ENCODE results near the gene HNRNPU.

HNRNPU gene

DNA sequence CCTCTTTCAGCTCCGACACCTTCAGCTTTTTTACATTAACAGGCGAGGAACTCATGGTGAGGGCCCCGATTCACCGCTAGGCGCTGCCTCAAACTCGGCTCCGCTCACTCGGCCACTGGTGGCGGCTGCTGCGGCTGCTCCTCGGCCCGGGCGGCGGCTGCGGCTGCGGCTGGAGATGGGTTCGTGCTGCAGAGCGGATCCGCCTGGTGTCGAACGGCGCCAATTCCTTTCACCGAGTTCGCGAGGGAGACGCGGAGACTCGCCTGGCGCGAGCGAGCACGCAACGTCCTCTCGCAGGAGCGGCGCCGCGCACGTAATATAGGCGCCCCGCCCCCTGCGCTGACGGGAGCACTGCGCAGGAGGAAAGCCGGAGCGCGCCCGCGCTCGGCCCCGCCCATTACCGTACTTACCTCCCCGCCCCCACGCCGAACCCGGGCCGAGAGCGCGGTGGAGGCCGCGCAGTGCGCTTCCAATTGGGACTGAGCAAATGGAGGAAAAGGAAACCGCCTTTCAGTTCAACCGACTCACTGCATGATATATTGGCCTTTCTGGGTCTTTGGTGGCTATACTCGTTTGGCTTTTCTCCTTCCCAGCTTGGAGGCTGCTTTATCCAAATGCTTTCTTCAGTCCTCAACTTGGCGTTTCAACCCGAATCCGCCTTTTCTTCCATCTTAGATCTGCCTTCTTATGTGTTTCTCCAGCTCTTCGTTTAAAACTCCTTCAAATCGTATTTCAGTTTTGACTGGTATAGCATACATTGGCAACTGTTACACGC, at the start of gene HNRNPU:
TSS of gene HNRNPU (minus strand) at position 291 of the 775 bp plus-strand sequence. CDS start at position 55, 236 bp downstream.
- in situ Hi-C loops (cut with MboI; ENCODE audit: low sequenced_read_pairs): no loop called here

- in situ Hi-C loops (cut with MboI; ENCODE audit: low sequenced_read_pairs): no loop called here
Measured at GRCh38 chr1:244913806-244914205, 49.5 kb upstream of the HNRNPU start.

GRCh38 chr1:244904119-244904518, 39.8 kb upstream of the HNRNPU start:
- in situ Hi-C loops (cut with MboI; ENCODE audit: low sequenced_read_pairs): no loop called here

DNA sequence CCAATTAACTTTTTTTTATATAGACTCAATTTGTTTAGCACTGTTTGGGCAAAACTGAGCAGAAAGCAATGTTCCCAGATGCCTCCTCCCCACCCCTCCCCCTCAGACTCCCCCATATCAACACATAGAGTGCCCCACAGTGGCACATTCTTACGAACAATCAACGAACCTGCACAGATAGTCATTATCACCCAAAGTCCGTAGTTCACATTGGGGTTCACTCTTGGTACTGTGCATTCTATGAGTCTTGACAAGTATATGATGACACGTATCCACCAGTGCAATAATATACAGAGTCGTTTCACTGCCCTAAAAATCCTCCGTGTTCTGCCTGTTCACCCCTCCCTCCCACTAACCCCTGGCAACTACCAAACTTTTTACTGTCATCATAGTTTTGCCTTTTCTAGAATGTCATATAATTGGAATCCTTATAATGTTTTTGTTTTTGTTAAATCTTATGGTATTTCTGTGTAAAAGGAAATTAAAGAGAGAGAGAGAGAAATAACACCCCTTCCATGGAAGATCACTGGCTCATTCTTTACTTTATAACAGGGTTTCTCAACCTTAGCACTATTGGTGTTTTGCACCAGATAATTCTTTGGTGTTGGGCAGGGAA, 37.2 kb upstream of the HNRNPU start:
- in situ Hi-C loops (cut with MboI; ENCODE audit: low sequenced_read_pairs): no loop called here

GRCh38 chr1:244897476-244898254, 33.3 kb upstream of the HNRNPU start:
- in situ Hi-C loops (cut with MboI; ENCODE audit: low sequenced_read_pairs): no loop called here

GRCh38 chr1:244896550-244896949, 32.2 kb upstream of the HNRNPU start:
- in situ Hi-C loops (cut with MboI; ENCODE audit: low sequenced_read_pairs): no loop called here

DNA sequence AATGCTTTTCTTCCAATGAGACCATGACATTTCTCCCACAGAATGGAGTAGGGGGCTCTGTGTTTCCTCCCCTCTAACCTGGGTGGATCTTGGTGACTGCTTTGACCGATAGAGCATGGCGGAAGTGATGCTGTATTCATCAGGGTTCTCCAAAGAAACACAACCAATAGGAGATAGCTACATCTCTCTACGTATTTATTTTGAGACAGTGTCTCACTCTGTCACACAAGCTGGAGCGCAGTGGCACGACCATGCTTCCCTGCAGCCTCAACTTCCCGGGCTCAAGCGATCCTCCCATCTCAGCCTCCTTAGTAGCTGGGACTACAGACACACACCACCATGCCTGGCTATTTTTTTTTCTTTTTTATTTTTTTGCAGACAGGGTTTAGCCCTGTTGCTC, 29.5 kb upstream of the HNRNPU start:
- in situ Hi-C loops (cut with MboI; ENCODE audit: low sequenced_read_pairs): no loop called here

- in situ Hi-C loops (cut with MboI; ENCODE audit: low sequenced_read_pairs): no loop called here
Measured at GRCh38 chr1:244887281-244887680, 22.9 kb upstream of the HNRNPU start.

- in situ Hi-C loops (cut with MboI; ENCODE audit: low sequenced_read_pairs): no loop called here
Measured at GRCh38 chr1:244881552-244882280, 17.4 kb upstream of the HNRNPU start.

DNA sequence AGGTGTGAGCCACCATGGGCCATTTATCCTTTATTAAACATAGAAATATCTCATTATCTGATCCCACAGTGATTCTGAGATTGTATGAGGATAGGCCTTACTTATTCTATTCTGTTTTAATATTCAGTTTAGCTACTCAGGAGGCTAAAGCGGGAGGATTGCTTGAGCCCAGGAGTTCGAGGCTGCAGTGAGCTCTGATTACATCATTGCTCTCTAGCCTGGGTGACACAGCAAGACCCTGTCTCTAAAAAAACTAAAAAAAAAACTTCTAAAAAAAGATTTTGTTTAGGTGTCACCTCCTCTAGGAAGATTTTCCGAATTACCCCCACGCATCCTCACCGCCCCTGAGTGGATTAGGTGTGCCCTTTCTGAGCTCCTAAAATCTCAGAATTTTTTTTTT, 14.3 kb upstream of the HNRNPU start:
- in situ Hi-C loops (cut with MboI; ENCODE audit: low sequenced_read_pairs): no loop called here

DNA sequence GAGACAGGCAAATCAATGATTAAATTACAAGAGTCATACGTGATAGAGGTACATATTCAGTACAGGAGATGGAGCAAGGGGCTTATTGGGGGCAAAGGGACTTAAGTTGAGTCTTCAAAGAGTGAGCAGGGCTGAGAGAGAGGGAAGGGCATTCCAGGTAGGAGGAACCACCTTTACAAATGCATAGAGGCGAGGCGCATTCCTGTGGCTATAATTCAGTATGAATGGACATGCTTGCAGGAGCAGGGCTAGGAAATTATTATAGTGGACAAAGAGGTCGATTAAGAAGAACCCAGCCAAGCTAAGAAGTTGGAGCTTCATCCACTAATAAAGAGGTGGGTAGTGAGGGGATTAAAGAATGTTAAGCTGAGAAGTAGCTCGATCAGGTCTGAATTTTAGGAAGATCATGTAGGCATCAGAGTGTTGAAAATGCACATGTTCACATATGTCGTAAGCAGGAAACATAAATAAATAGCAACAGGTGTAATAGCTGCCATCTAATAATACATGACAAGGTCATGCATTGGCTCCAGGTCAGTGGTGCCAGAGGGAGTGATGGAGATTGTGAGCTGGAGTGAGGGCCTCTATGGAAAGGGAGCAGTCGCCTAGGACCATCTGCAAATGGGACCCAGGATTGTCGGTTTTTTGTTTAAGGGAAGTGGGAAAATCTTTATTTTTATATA, 12.0 kb upstream of the HNRNPU start:
- in situ Hi-C loops (cut with MboI; ENCODE audit: low sequenced_read_pairs): no loop called here

- in situ Hi-C loops (cut with MboI; ENCODE audit: low sequenced_read_pairs): no loop called here
Measured at GRCh38 chr1:244874974-244875579, 10.7 kb upstream of the HNRNPU start.

- in situ Hi-C loops (cut with MboI; ENCODE audit: low sequenced_read_pairs): no loop called here
Measured at GRCh38 chr1:244869950-244870349, 5.6 kb upstream of the HNRNPU start.

DNA sequence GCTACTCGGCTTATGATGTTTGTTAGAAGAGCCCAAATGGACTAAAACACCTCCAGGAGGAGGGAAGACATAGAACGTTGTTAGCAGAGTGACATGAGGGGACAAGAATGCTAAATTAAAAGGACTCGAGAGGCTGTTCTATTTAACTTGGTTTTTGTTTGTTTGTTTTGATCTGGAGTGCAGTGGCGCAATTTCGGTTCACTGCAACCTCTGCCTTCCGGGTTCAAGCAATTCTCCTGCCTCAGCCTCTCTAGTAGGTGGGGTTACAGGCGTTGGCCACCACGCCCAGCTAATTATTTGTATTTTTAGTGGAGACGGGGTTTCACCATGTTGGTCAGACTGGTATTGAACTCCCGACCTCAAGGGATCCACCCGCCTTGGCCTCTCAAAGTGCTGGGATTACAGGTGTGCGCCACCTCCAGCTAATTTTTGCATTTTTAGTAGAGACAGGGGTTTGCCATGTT, 5.1 kb upstream of the HNRNPU start:
- in situ Hi-C loops (cut with MboI; ENCODE audit: low sequenced_read_pairs): no loop called here

- in situ Hi-C loops (cut with MboI; ENCODE audit: low sequenced_read_pairs): no loop called here
Measured at GRCh38 chr1:244868484-244869363, 4.4 kb upstream of the HNRNPU start.

DNA sequence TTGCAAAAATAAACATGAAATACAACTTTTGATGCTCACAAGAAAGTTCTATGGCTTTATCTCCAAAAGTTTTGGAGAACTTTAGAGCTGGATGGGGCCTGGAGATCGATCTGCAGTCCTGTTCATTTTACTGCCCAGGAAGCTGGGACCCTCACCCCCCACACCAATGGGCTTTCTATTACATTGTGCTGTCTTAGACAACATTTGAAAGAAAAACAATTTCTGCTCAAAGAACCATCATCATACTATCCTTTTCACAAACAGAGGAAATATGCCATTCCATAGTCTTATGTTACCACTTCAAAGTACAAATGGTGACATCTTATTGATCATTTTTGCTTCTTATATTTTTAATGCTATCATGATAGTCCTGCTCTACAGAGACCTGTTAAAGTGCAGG, 2.0 kb upstream of the HNRNPU start:
- in situ Hi-C loops (cut with MboI; ENCODE audit: low sequenced_read_pairs): no loop called here

DNA sequence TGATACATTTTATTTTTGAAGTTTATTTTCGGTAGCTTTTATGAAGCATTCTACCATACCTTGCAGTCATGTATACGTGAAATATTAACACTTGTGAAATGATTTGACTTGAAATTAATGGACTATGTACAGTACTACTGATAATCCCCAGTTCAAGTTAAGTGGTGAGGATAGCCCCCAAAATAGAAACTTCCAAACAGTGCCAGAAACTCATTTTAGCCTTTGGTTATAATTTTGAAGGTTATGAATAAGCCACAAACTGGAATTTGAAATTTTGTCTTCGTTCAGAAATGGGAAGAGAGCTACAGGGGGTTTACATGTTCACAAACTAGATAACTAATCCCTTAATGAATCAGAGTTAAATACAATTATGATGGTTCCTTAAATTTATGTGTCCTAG, 1.5 kb upstream of the HNRNPU start:
- in situ Hi-C loops (cut with MboI; ENCODE audit: low sequenced_read_pairs): no loop called here

- in situ Hi-C loops (cut with MboI; ENCODE audit: low sequenced_read_pairs): no loop called here
Measured at GRCh38 chr1:244865028-244865371, 657 bp upstream of the HNRNPU start.

Measured in HL-60/S4 treated with phorbol 12-myristate 13-acetate at 8.2 ng/mL for 4 days and 3 days (cell line).